NOMO-1 (cell line): ENCODE results near the gene MVK.

ENCODE experiments used
- DNase-seq, 2 experiments: peaks; one replicate each; lab custom pipeline; 2025; ENCODE audit not compliant: unreplicated experiment in 2 of 2; lab: John Stamatoyannopoulos, UW

The MVK gene

GRCh38 chr12:109626378-109627115 lies 53.0 kb downstream of the MVK start:
- no peak for DNase-seq

GRCh38 chr12:109627633-109628032 lies 54.0 kb downstream of the MVK start:
- DNase-seq, result no peak

- no peak for DNase-seq
Measured at GRCh38 chr12:109630107-109630506, 56.5 kb downstream of the MVK start.

GRCh38 chr12:109630815-109631214 lies 57.2 kb downstream of the MVK start:
- DNase-seq, result no peak

GRCh38 chr12:109631302-109631701 lies 57.7 kb downstream of the MVK start:
- no peak for DNase-seq

GRCh38 chr12:109631751-109632150 lies 58.2 kb downstream of the MVK start:
- DNase-seq, result no peak

GRCh38 chr12:109632342-109632741 lies 58.7 kb downstream of the MVK start:
- DNase-seq, result no peak

GRCh38 chr12:109635717-109636116 lies 62.1 kb downstream of the MVK start:
- DNase-seq, result no peak

GRCh38 chr12:109637348-109637747 lies 63.8 kb downstream of the MVK start:
- no peak for DNase-seq

GRCh38 chr12:109637996-109638395 lies 64.4 kb downstream of the MVK start:
- no peak for DNase-seq

GRCh38 chr12:109638735-109639134 lies 65.1 kb downstream of the MVK start:
- DNase-seq, result no peak

- DNase-seq, result no peak
Measured at GRCh38 chr12:109639151-109639872, 65.7 kb downstream of the MVK start.

GRCh38 chr12:109640961-109641360 lies 67.4 kb downstream of the MVK start:
- DNase-seq, result no peak

- DNase-seq, result no peak
Measured at GRCh38 chr12:109641422-109641821, 67.8 kb downstream of the MVK start.

- no peak for DNase-seq
Measured at GRCh38 chr12:109642506-109643132, 69.0 kb downstream of the MVK start.

GRCh38 chr12:109645194-109645593 lies 71.6 kb downstream of the MVK start:
- DNase-seq, result no peak

GRCh38 chr12:109645708-109646107 lies 72.1 kb downstream of the MVK start:
- no peak for DNase-seq
